CD4-positive, alpha-beta memory T cell (primary cell): ENCODE measurements around the gene PER2. TPM values are rescaled to one million over a fixed set of nuclear protein-coding genes. Genes with fewer than 3 reads are reported as not detected.

Source experiments
- CTCF ChIA-PET: fragments of 350-600 bp; sonication (Branson Sonifier 250); formaldehyde crosslinking; loops from one replicate; lab custom pipeline; 2021; ENCODE audit warnings: inconsistent platforms; ENCODE audit not compliant: partially characterized antibody; lab: Charles Lee
- POLR2A ChIA-PET: fragments of 350-600 bp; sonication (Branson Sonifier 250); formaldehyde crosslinking; loops from one replicate; lab custom pipeline; 2021; ENCODE audit not compliant: partially characterized antibody; lab: Charles Lee
- DNase-seq, 5 donors: peaks; one replicate each; pipeline versions ENCODE4 v3.0.0 to v3.0.0-alpha.2; 2020 to 2022; ENCODE audit warnings: mixed read lengths in 1 of 5
- H3K27ac ChIP-seq: one replicate; pipeline ENCODE4 v1.7.0; 2013; ENCODE audit warnings: low read depth, low read length
- H3K27me3 ChIP-seq: 2 replicates; pipeline ENCODE4 v1.7.0; 2013; ENCODE audit warnings: mild to moderate bottlenecking, low read length, moderate library complexity; ENCODE audit not compliant: insufficient read depth
- H3K36me3 ChIP-seq: 2 replicates; pipeline ENCODE4 v1.7.0; 2013; ENCODE audit warnings: mild to moderate bottlenecking, low read length, moderate library complexity; ENCODE audit not compliant: insufficient read depth
- H3K4me1 ChIP-seq: 2 replicates; pipeline ENCODE4 v1.7.0; 2013; ENCODE audit warnings: mild to moderate bottlenecking, low read length, moderate library complexity; ENCODE audit not compliant: insufficient read depth
- H3K4me3 ChIP-seq, 2 donors: one replicate each; pipeline ENCODE4 v1.7.0; 2013; ENCODE audit warnings: low read length in 2 of 2, mild to moderate bottlenecking in 1 of 2
- H3K9me3 ChIP-seq, 2 donors: one replicate each; pipeline ENCODE4 v1.7.0; 2013; ENCODE audit warnings: low read length in 2 of 2, control low read depth in 1 of 2; ENCODE audit not compliant: control insufficient read depth in 1 of 2
- H3K27ac Mint-ChIP-seq, 7 donors: one replicate each; pipeline ENCODE4 v1.8.0; 2020 to 2021; ENCODE audit warnings: mixed read lengths in 7 of 7, mild to moderate bottlenecking in 6 of 7, inconsistent platforms in 3 of 7, moderate library complexity in 3 of 7
- H3K27me3 Mint-ChIP-seq, 2 donors: one replicate each; pipeline ENCODE4 v1.8.0; 2020 to 2021; ENCODE audit warnings: mixed read lengths in 2 of 2
- H3K36me3 Mint-ChIP-seq, 2 donors: one replicate each; pipeline ENCODE4 v1.8.0; 2020 to 2021; ENCODE audit warnings: mixed read lengths in 2 of 2, inconsistent platforms in 1 of 2, mild to moderate bottlenecking in 1 of 2
- H3K4me1 Mint-ChIP-seq, 4 donors: one replicate each; pipeline ENCODE4 v1.8.0; 2020 to 2021; ENCODE audit warnings: mixed read lengths in 4 of 4, mild to moderate bottlenecking in 1 of 4
- H3K4me3 Mint-ChIP-seq, 8 donors: one replicate each; pipeline ENCODE4 v1.8.0; 2020 to 2021; ENCODE audit warnings: mixed read lengths in 8 of 8, mild to moderate bottlenecking in 7 of 8, moderate library complexity in 6 of 8, inconsistent platforms in 3 of 8
- H3K9me3 Mint-ChIP-seq, 8 donors: one replicate each; pipeline ENCODE4 v1.8.0; 2020 to 2021; ENCODE audit warnings: mixed read lengths in 8 of 8, mild to moderate bottlenecking in 5 of 8, inconsistent platforms in 3 of 8, moderate library complexity in 1 of 8
- intact Hi-C: fragments of 100-400 bp; cut with micrococcal nuclease; formaldehyde crosslinking; loops from one replicate; pipeline ENCODE4 v1.15.1; 2023
- polyA plus RNA-seq, 2 donors: library from polyadenylated mRNA; unstranded; fragments of 300-500 nt; fragmentation: Illumina TruSeq; gene quantifications; one replicate each; pipeline ENCODE4 v1.2.3, GENCODE V29; 2021
- total RNA-seq, 2 experiments: library from RNA; stranded (reverse); gene quantifications; one replicate each; pipeline ENCODE4 v1.2.3, GENCODE V29; 2021

PER2 gene
- total and polyA plus RNA-seq, 4 experiments from 2014 or later: 0.42 to 13.4 (median 8.4) TPM

GRCh38 chr2:238252766-238253630 lies 35.4 kb downstream of the PER2 start:
- H3K9me3 Mint-ChIP-seq: no peaks in the 10 kb centered on the region
- H3K4me3 Mint-ChIP-seq: no peak overlapping the region
- peaks cover 16% of the 10 kb centered on the region for H3K36me3 ChIP-seq
- H3K9me3 ChIP-seq: no peaks in the 10 kb centered on the region
- ChIA-PET CTCF (interaction anchor here (0.8 to 4.5 kb wide), 2 partner anchors 9 to 11 kb away, joined by 3 to 25 read pairs; no protein-coding TSS in a partner anchor), POLR2A (no interaction called here)
- no peak overlapping the region for H3K27ac Mint-ChIP-seq
- H3K27me3 ChIP-seq: no peaks in the 10 kb centered on the region
- intact Hi-C loops: no loop called here
- no peaks in the 10 kb centered on the region for H3K27me3 Mint-ChIP-seq
- no peak for DNase-seq
- H3K36me3 Mint-ChIP-seq: peaks cover 9 to 60% of the 10 kb centered on the region in 2 donors
- peaks cover 0 to 6% (median 3%) of the 10 kb centered on the region in 4 donors for H3K4me1 Mint-ChIP-seq
- H3K4me1 ChIP-seq: no peaks in the 10 kb centered on the region
- no peak overlapping the region for H3K4me3 ChIP-seq
- no peak overlapping the region for H3K27ac ChIP-seq

GRCh38 chr2:238251986-238252385 lies 36.4 kb downstream of the PER2 start:
- no peak for DNase-seq
- Mint-ChIP-seq H3K27me3 (no peaks in the 10 kb centered on the region), H3K36me3 (peaks cover 13 to 63% of the 10 kb centered on the region in 2 donors), H3K4me1 (peaks cover 0 to 6% (median 1%) of the 10 kb centered on the region in 4 donors), H3K4me3 (no peak overlapping the region), H3K27ac (no peak overlapping the region), H3K9me3 (no peaks in the 10 kb centered on the region)
- Histone ChIP-seq H3K4me1 (no peaks in the 10 kb centered on the region), H3K9me3 (no peaks in the 10 kb centered on the region), H3K4me3 (no peak overlapping the region), H3K27me3 (no peaks in the 10 kb centered on the region), H3K27ac (no peak overlapping the region), H3K36me3 (peaks cover 12% of the 10 kb centered on the region)
- ChIA-PET POLR2A (no interaction called here), CTCF (no interaction called here)
- intact Hi-C loops: no loop called here

- intact Hi-C loops: no loop called here
- Mint-ChIP-seq H3K4me3 (no peak overlapping the region), H3K27ac (peak overlapping the region in 1 of 7 donors; percentile 39), H3K9me3 (no peaks in the 10 kb centered on the region), H3K36me3 (peaks cover 13 to 58% of the 10 kb centered on the region in 2 donors), H3K27me3 (no peaks in the 10 kb centered on the region), H3K4me1 (peaks cover 0 to under 1% (median 0%) of the 10 kb centered on the region in 4 donors)
- Histone ChIP-seq H3K4me3 (no peak overlapping the region), H3K27me3 (no peaks in the 10 kb centered on the region), H3K9me3 (no peaks in the 10 kb centered on the region), H3K4me1 (no peaks in the 10 kb centered on the region), H3K27ac (no peak overlapping the region), H3K36me3 (peaks cover 12% of the 10 kb centered on the region)
- ChIA-PET CTCF (interaction anchor here (1.7 kb wide), 1 partner anchor 13 kb away, joined by 9 read pairs; no protein-coding TSS in a partner anchor), POLR2A (no interaction called here)
- DNase-seq: no peak
These were observed 37.1 kb downstream of the PER2 start for GRCh38 chr2:238251331-238251730.

- peaks cover 12% of the 10 kb centered on the region for H3K36me3 ChIP-seq
- Mint-ChIP-seq H3K9me3 (no peaks in the 10 kb centered on the region), H3K27me3 (no peaks in the 10 kb centered on the region), H3K4me1 (no peaks in the 10 kb centered on the region), H3K36me3 (peaks cover 17 to 58% of the 10 kb centered on the region in 2 donors), H3K27ac (peak overlapping the region in 2 of 7 donors; percentile 39 to 44), H3K4me3 (no peak overlapping the region)
- H3K4me1 ChIP-seq: no peaks in the 10 kb centered on the region
- no peak overlapping the region for H3K27ac ChIP-seq
- H3K27me3 ChIP-seq: no peaks in the 10 kb centered on the region
- CTCF ChIA-PET: interaction anchor here (1.7 kb wide), 1 partner anchor 13 kb away, joined by 9 read pairs; no protein-coding TSS in a partner anchor
- no peaks in the 10 kb centered on the region for H3K9me3 ChIP-seq
- POLR2A ChIA-PET: interaction anchor here (1.0 kb wide), 1 partner anchor 20 kb away, joined by 3 read pairs; no protein-coding TSS in a partner anchor
- intact Hi-C loops: no loop called here
- no peak overlapping the region for H3K4me3 ChIP-seq
- no peak for DNase-seq
These were observed 37.5 kb downstream of the PER2 start for GRCh38 chr2:238250896-238251295.

- POLR2A ChIA-PET: no interaction called here
- H3K27ac ChIP-seq: no peak overlapping the region
- no peak for DNase-seq
- H3K4me1 ChIP-seq: no peaks in the 10 kb centered on the region
- no peak overlapping the region for H3K4me3 Mint-ChIP-seq
- intact Hi-C loops: no loop called here
- H3K9me3 ChIP-seq: no peaks in the 10 kb centered on the region
- peaks cover 11% of the 10 kb centered on the region for H3K36me3 ChIP-seq
- CTCF ChIA-PET: interaction anchor here (0.6 to 1.2 kb wide), 2 partner anchors 16 to 17 kb away, joined by 3 to 4 read pairs; no protein-coding TSS in a partner anchor
- H3K4me1 Mint-ChIP-seq: no peaks in the 10 kb centered on the region
- H3K27me3 Mint-ChIP-seq: no peaks in the 10 kb centered on the region
- H3K27me3 ChIP-seq: no peaks in the 10 kb centered on the region
- peaks cover 19 to 47% of the 10 kb centered on the region in 2 donors for H3K36me3 Mint-ChIP-seq
- no peak overlapping the region for H3K4me3 ChIP-seq
- H3K9me3 Mint-ChIP-seq: no peaks in the 10 kb centered on the region
- peak overlapping the region in 1 of 7 donors; percentile 26 for H3K27ac Mint-ChIP-seq
These were observed 40.5 kb downstream of the PER2 start for GRCh38 chr2:238247841-238248453.

- ChIA-PET POLR2A (no interaction called here), CTCF (interaction anchor here (0.6 kb wide), 1 partner anchor 18 kb away, joined by 3 read pairs; no protein-coding TSS in a partner anchor)
- H3K4me1 Mint-ChIP-seq: peaks cover 0 to under 1% (median 0%) of the 10 kb centered on the region in 4 donors
- intact Hi-C loops: no loop called here
- peaks cover 19 to 41% of the 10 kb centered on the region in 2 donors for H3K36me3 Mint-ChIP-seq
- peaks cover 8% of the 10 kb centered on the region for H3K36me3 ChIP-seq
- DNase-seq: no peak
- H3K27ac Mint-ChIP-seq: peak overlapping the region in 3 of 7 donors; percentile 11 to 75 (median 26)
- H3K27ac ChIP-seq: no peak overlapping the region
- H3K27me3 ChIP-seq: no peaks in the 10 kb centered on the region
- no peaks in the 10 kb centered on the region for H3K9me3 ChIP-seq
- H3K9me3 Mint-ChIP-seq: no peaks in the 10 kb centered on the region
- H3K4me3 ChIP-seq: no peak overlapping the region
- H3K4me3 Mint-ChIP-seq: no peak overlapping the region
- no peaks in the 10 kb centered on the region for H3K27me3 Mint-ChIP-seq
- no peaks in the 10 kb centered on the region for H3K4me1 ChIP-seq
These were observed 41.2 kb downstream of the PER2 start for GRCh38 chr2:238247002-238247822.
